GM19043 (cell line): ENCODE results near the gene TDRD9.

Source experiments
- ATAC-seq: cut with Tn5 transposase; IDR thresholded peaks from one replicate; pipeline ENCODE4 v1.9.1; 2021; ENCODE audit warnings: low read depth; ENCODE audit not compliant: unreplicated experiment

Gene TDRD9

GRCh38 chr14:104099096-104100041 is 171.1 kb downstream of the TDRD9 start:
- ATAC-seq: no peak

- no peak for ATAC-seq
Measured at GRCh38 chr14:104100171-104101085, 172.2 kb downstream of the TDRD9 start.

- ATAC-seq: no peak
Measured at GRCh38 chr14:104101086-104101621, 172.9 kb downstream of the TDRD9 start.

GRCh38 chr14:104101651-104102281 is 173.5 kb downstream of the TDRD9 start:
- no peak for ATAC-seq
